ENCODE results near the gene DCTN1. TPM values are rescaled to one million over a fixed set of nuclear protein-coding genes. Genes with fewer than 3 reads are reported as not detected.

Gene DCTN1
- total RNA-seq, 1 donor from 2014 or later, result 140 TPM

DNA sequence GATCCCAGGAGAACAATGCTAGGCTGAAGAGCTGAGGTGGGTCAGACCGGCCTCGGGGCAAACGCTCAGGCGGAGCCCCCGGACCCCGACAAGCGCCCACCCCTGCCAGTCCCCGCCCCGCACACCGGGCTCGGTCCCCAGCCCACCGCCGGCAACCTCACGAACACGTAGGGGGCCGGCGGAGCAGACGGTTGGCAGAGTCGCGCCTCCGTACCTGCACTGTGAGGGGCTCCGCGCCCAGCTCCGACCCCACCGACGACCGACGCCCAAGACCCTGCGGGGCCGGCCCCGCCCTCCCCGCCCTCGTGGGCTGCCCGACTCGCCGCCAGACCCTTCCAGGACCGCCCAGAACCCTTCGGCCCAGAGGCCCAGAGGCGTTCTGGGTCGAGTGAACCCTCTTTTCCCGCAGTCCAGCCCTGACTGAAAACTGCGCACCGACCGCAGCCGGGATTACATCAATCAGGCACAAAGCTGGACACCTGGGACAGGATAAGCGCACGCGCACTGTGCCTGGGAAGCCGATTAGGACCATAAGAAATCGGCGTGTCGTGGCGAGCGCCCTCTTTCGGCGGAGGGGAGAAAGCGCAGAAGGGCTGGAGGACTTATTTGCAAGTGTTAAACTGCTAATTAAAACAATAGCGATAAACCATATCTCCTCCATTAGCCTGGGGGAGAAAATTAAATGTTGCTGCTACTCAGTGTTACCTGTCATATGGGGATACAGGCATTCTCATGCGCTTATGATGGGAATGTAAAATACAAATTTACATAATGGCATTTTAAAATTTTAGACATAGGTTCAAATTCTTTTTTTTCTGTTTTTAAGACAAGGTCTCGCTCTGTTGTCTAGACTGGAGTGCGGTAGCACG lies 11.7 kb upstream of the DCTN1 start:
- Histone ChIP-seq H3K36me3 (no peaks in the 10 kb centered on the region), H3K27ac (peak overlapping the region; percentile 92), H3K9me3 (no peaks in the 10 kb centered on the region), H3K4me1 (peaks cover 22% of the 10 kb centered on the region), H3K27me3 (no peaks in the 10 kb centered on the region), H3K4me3 (peak overlapping the region; percentile 71)
- intact Hi-C loops (cut with DNase I), result no loop called here
- peak; percentile 97 for TF ChIP-seq CTCF (IDR thresholded peaks at IDR 0.05)
- DNase-seq (peak; percentile 97), ATAC-seq (peak; percentile 98)

GRCh38 chr2:74391209-74391579 lies 11.1 kb upstream of the DCTN1 start:
- ATAC-seq, result no peak
- peak overlapping the region; percentile 92 for H3K27ac ChIP-seq
- TF ChIP-seq CTCF (IDR thresholded peaks at IDR 0.05), result no peak
- H3K36me3 ChIP-seq, result no peaks in the 10 kb centered on the region
- DNase-seq, result no peak
- H3K27me3 ChIP-seq, result no peaks in the 10 kb centered on the region
- H3K4me1 ChIP-seq, result peaks cover 22% of the 10 kb centered on the region
- peak overlapping the region; percentile 71 for H3K4me3 ChIP-seq
- H3K9me3 ChIP-seq, result no peaks in the 10 kb centered on the region
- intact Hi-C loops (cut with DNase I), result no loop called here

DNA sequence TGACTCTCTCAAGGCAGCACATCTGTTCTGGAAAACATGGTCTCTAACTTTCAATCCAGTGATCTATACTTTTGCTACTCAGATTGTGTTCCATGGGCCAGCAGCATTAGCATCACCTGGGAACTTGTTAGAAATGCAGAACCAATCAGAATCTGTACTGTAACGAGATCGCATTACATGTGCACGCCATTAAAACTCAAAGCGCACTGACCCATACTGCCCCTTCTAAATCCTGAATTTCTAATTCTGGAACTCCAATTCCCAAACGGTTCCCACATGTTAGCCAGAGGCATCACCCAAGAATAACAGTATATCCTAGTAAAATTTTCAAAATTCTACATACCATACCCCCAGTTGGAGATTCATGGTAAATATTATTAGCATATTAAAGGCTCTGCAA lies 10.5 kb upstream of the DCTN1 start:
- H3K36me3 ChIP-seq, result no peaks in the 10 kb centered on the region
- H3K9me3 ChIP-seq, result no peaks in the 10 kb centered on the region
- no peaks in the 10 kb centered on the region for H3K27me3 ChIP-seq
- ATAC-seq (no peak), DNase-seq (no peak)
- H3K27ac ChIP-seq, result no peak overlapping the region
- intact Hi-C loops (cut with DNase I), result no loop called here
- H3K4me3 ChIP-seq, result peak overlapping the region; percentile 71
- TF ChIP-seq CTCF (IDR thresholded peaks at IDR 0.05), result no peak
- H3K4me1 ChIP-seq, result peaks cover 22% of the 10 kb centered on the region

- Histone ChIP-seq H3K36me3 (no peaks in the 10 kb centered on the region), H3K9me3 (no peaks in the 10 kb centered on the region), H3K4me1 (peaks cover 50% of the 10 kb centered on the region), H3K4me3 (no peak overlapping the region), H3K27me3 (no peaks in the 10 kb centered on the region), H3K27ac (no peak overlapping the region)
- no peak for TF ChIP-seq CTCF (IDR thresholded peaks at IDR 0.05)
- intact Hi-C loops (cut with DNase I), result no loop called here
- ATAC-seq (no peak), DNase-seq (no peak)
Observed at GRCh38 chr2:74387346-74387745, 7.2 kb upstream of the DCTN1 start.

GRCh38 chr2:74385396-74385795 lies 5.3 kb upstream of the DCTN1 start:
- H3K4me3 ChIP-seq, result no peak overlapping the region
- H3K36me3 ChIP-seq, result no peaks in the 10 kb centered on the region
- H3K27me3 ChIP-seq, result no peaks in the 10 kb centered on the region
- no peak for DNase-seq
- peak overlapping the region; percentile 11 for H3K27ac ChIP-seq
- peaks cover 58% of the 10 kb centered on the region for H3K4me1 ChIP-seq
- intact Hi-C loops (cut with DNase I), result no loop called here
- ATAC-seq, result peak; percentile 30
- H3K9me3 ChIP-seq, result no peaks in the 10 kb centered on the region
- TF ChIP-seq CTCF (IDR thresholded peaks at IDR 0.05), result no peak
